ENCODE data around the gene DMD.
"Not testable (repeated sequence)": the region's sequence is repeated elsewhere in the genome, so short reads cannot be mapped to it uniquely, and the experiment has no call there.

Gene DMD

DNA sequence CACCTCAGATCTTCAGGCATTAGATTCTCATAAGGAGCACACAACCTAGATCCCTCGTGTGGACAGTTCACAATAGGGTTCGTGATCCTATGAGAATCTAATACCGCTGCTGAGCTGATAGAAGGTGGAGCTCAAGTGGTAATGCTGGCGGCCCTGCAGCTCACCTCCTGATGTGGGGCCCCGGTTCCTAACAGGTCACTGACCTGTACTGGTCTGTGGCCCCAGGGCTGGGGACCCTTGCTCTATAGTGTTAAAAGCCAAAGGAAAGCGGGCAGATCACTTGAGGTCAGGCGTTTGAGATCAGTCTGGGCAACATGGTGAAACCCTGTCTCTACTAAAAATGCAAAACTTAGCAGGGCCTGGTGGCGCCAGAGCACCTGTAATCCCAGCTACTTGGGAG, 1092.5 kb downstream of the DMD start:
- DNase-seq (ENCODE audit: extremely low read depth in 1 of 2, low read depth in 1 of 2) = no peak

DNA sequence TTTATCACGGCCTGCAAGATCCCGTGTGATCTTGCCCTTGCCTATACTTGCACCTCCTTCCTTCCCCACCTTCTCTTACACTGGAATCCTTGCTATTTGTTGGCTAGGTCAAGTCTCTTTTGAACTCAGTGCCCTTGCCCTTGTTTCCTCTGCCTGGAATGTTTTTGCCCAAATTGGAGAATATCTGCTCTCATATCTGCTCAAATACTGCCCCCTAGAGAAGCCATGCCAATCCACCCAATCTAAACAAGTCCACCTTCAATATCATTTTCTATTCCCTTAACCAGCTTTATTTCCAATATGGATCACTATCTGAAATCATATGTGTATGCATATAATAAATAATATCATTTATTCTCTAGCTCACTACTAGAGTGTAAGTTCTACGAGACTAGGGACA, 1095.3 kb downstream of the DMD start:
- no peak for DNase-seq (ENCODE audit: extremely low read depth in 1 of 2, low read depth in 1 of 2)

DNA sequence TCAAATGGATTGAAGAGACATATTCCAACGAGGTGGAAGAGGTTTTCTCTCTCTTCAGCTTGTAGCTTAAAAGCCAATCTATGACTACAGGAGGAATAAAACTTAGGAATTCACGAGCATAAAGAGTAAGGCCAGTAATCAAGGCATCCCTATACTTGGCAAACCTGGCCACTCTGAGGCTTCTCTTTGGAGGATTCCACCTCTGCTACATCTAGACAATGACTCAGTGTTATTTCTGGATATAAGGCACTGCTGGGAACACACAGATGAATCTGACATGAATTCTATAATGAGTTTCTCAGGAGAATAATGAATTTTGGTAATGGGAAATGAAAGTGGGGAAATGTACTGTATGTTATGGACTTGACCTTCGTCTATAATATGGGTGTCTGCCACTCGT, 1123.7 kb downstream of the DMD start:
- no peak for DNase-seq (ENCODE audit: extremely low read depth in 1 of 2, low read depth in 1 of 2)

DNA sequence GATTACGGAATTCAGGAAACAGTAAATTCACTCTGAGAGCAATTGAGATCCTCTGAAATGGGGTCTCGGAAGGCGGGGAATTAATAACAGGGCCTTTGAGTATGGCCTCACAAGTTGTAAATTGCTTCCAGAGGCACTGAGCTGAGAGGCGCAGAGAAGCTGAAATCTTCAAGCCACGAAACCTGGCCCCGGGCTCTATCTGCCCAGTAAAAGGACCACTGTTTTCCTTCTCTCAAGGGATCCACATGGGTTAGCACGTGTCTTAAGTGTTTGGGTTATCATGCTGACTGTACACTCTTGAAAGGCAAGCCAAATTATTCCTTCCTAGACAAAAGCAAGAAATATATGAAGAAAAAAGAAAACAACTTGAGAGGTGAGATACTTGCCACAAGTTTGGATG, 1126.6 kb downstream of the DMD start:
- DNase-seq (ENCODE audit: extremely low read depth in 1 of 2, low read depth in 1 of 2) = no peak

DNA sequence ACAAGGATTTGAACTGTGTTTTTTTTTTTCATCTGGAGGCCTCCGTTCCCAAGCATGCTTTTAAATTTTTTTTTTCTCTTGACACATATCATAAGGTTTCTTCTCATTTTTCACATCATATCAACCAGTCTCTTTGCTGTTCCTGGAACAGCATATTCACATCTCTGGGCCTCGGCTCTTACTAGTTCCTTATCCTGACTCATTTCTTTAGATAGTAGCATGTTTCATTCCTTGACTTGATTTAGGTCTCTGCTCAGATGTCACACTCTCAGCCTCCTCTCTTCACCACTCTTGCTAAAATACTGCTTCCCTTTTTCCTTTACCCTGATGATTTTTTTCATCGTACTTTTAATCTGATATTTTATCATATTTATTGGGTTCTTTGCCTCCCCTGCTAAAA, 1163.1 kb downstream of the DMD start:
- DNase-seq (ENCODE audit: extremely low read depth in 1 of 2, low read depth in 1 of 2) = no peak

DNA sequence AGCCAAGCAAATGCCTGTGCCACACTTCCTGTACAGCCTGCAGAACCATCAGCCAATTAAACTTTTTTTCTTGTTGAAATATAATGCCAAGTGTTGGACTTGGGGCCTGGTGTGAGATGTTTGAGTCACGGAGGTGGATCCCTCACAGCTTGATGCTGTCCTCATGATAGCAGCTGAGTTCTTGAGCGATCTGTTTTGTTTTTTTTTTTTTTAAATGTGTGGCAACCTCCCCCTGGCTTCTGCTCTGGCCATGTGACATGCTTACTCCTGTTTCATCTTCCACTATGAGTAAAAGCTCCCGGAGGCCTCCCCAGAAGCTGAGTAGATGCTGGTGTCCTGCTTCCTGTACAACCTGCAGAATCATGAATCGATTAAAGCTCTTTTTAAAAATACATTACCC, 1166.2 kb downstream of the DMD start:
- DNase-seq (ENCODE audit: extremely low read depth in 1 of 2, low read depth in 1 of 2) = no peak

DNA sequence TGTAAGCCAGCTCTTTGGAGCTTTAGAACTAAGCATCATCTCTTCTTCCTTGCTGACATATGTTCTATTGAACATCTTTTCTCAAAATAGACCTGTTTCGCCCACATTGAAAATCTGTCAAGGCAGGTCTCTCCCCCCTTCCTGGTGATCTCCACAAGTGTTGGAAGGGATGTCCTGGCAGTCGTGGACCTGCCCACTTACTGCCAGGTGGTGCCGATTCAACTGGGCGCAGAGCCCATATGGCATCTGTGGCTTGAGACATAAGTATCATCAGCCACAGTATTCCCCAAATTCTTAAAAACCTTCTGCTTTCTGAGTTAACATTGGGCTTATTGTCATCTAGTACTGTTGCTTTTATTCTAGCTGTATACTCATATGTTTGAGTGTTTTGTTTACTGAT, 1170.2 kb downstream of the DMD start:
- no peak for DNase-seq (ENCODE audit: extremely low read depth in 1 of 2, low read depth in 1 of 2)

DNA sequence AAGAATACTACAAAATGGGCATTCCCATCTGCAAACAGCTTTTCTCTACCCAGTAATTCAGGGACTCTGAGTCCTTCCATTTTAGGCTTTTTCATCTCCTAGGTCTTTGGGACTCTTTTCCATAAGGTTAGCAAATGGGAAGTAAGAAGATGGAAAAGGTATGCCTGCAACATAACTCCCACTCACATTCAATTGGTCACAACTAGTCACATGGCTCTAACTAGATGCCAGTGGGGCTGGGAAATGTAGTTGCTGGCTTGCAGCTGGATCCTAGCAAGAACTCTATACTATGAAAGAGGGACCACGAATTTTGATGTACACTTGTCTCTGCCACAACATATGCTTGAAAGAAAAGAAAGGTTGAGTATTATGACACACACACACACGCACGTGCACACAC, 1184.6 kb downstream of the DMD start:
- DNase-seq (ENCODE audit: extremely low read depth in 1 of 2, low read depth in 1 of 2) = no peak

DNA sequence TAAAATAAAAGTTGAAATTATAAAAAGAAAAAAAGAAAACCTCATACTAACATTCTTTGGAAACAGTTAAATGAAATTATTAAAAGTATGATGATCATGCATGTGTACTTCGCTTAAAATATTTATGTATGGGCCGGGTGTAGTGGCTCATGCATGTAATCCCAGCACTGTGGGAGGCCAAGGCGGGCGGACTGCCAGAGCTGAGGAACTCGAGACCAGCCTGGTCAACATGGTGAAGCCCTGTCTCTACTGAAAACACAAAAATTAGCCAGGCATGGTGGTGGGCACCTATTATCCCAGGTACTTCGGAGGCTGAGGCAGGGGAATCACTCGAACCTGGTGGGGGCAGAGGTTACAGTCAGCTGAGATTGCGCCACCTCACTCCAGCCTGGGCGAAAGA, 1187.3 kb downstream of the DMD start:
- no peak for DNase-seq (ENCODE audit: extremely low read depth in 1 of 2, low read depth in 1 of 2)

DNA sequence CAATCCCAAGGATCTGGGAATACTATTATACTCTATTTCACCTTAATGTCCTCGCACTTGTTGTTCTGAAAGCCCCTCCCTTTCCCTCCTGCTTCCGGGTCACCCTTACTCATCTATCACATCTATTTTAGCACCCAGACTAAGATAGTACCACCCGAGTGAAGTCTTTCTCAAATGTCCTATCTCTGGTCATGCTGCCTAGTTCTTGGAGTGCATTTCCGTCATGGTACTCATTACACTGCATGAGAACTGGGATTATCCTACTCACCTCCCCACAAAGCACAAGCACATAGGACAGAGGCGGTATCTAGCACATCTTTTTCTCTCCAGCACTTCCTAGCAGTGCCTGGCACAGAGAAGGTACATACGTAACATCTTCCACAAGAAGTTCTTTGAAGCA, 1195.2 kb downstream of the DMD start:
- no peak for DNase-seq (ENCODE audit: extremely low read depth in 1 of 2, low read depth in 1 of 2)

DNA sequence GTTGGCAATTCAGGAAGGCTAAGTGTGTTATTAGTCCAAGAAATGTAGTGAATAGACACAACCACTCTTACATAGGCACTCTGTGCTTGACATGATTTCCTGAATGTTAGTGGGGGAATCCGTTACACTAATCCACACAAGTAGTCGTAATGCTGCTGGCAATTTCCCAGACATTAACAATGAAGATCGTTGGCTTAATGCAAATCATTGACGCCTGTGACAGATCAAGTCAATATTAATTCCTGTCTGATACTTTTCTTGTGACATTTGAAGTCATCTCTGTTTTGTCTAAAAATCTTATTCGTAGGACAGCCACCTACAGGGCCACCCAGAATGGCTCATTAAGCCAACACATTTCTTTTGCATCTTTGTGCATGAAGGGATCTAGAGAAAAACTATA, 1200.4 kb downstream of the DMD start:
- DNase-seq (ENCODE audit: extremely low read depth in 1 of 2, low read depth in 1 of 2) = no peak

DNA sequence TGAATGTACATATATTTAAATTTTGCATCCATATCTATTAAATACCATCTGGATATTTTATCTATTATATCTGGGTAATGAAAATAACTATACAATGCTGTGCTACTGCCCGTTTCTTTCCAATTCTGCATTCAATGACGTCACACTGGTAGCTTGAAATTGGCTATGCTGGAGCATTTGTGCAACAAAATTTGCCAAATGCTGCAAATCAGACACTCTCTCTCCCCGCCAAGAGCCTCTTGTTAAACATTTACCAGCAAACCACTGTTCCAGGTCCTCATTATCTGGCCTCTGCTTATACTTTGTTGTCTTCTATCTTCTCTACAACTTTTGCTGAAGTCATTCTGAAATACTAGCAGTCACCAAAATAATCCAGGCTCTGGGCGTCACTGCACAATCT, 1201.1 kb downstream of the DMD start:
- DNase-seq (ENCODE audit: extremely low read depth in 1 of 2, low read depth in 1 of 2) = no peak

DNA sequence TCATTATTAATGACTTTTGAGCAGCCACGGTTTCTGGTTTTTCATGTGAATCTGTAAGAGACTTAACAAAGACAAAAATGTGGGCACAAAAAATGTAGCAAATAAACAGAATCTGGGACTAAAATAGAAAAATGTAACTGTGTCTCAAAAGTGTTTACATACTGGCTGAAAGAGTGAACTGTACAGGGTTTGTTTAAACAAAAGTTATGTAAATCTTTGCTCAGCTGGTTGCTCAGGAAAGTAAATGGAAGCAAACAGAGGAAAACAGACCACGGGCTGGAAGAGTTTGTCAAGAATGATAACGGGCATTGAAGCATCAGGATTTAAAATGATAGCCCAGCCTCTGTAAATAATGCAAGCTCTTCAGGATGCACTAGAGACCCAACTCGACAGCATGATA, 1217.7 kb downstream of the DMD start:
- no peak for DNase-seq (ENCODE audit: extremely low read depth in 1 of 2, low read depth in 1 of 2)

DNA sequence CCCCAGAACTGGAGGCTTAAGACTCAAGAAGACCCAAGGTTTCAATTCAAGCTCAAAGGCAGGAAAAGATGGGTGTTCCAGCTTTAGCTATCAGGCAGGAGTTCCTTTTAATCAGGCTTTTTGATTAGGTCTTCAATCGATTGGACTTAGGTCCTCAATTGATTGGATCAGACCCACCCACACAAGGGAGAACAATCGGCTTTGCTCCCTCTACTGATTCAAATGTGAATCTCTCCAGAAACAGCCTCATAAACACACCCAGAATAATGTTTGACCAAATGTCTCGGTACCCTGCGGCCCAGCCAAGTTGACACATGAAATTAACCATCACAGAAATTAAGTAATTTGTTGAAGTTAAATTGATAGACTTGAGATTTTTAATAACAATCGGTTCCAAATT, 1222.4 kb downstream of the DMD start:
- DNase-seq (ENCODE audit: extremely low read depth in 1 of 2, low read depth in 1 of 2) = no peak

DNA sequence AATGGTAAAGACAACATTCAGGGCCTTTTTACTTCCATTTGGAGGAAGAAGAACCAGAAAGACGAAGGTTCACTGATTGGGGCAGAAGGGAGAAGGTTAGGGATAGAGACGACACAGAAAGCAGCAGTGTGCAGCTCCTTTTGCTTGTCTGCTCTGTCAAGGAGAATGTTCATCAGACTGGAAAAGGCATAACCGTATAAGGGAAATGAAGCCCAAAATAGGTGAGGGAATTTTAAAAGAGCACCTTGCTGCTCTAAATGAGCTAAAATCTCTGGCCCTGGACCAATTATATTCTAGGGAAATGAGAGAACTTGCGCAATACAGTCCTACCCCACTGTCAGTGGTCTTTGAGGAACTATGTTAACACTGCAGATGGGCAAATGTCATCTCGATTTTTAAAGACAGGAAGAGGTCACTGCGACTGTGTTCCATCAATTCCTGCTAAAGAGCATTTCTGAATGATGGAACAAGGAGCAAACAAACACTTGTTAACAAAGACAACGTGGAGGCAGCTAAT, 1229.7 kb downstream of the DMD start:
- DNase-seq (ENCODE audit: extremely low read depth in 1 of 2, low read depth in 1 of 2) = no peak

DNA sequence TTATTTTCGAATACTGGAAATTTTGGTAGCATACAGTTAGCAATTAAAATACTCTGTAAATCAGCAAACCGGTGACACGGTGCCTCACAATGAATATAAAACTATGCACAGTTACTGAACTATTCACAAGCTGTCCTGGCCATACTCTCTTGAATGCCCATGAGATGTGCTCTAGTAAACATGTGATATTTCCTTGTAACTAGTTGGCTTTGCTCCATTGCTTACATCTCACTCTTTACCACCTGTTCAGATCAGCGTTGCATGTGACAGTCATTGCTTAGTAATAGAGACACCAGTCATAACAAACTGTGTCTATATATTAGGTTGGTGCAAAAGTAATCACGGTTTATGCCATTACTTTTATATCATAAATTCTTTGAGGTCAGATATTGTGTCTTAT, 1241.6 kb downstream of the DMD start:
- no peak for DNase-seq (ENCODE audit: extremely low read depth in 1 of 2, low read depth in 1 of 2)

DNA sequence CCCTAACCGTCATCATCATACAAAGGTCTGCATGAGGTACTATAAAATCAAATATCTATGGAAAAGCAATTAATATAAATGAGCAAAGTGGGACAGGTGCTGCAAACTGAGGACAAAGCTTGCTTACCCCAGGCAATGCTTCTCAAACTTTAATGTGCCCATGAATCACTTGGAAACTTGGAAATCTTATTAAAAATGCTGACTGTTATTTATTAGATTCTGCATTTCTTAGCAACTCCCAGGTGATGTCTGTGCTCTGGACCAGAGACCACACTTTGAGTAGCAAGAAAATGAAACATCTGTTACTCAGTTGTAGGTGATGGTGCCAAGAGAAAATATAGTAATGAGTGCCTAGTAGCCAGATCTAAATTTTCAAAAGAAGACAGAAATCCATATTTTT, 1249.1 kb downstream of the DMD start:
- DNase-seq (ENCODE audit: extremely low read depth in 1 of 2, low read depth in 1 of 2) = no peak

DNA sequence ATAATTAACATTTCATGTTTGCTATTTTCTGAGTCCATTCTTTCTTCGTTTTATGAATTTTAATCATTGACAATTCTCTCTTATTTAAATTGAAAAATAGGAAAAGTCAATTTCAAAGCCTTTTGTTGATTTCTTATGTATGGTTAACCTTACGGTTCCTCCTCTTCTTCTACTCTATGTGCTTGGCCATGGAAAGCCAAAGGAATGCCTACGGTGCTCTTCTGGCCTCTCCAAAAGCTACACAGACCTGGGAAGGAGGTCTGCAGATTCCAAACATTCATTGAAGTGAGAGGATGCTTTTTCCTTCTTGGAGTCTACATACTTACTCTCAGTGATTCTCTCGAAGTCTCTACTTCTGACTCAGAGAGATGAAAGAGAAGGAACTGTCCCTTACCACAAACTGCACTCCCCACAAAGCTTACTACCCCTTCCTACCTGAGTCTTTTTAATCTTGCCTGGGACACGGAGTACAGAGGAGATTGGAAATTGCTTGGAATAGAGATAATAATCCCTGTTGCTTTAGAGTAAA, 1276.4 kb downstream of the DMD start:
- DNase-seq (ENCODE audit: extremely low read depth in 1 of 2, low read depth in 1 of 2) = no peak

DNA sequence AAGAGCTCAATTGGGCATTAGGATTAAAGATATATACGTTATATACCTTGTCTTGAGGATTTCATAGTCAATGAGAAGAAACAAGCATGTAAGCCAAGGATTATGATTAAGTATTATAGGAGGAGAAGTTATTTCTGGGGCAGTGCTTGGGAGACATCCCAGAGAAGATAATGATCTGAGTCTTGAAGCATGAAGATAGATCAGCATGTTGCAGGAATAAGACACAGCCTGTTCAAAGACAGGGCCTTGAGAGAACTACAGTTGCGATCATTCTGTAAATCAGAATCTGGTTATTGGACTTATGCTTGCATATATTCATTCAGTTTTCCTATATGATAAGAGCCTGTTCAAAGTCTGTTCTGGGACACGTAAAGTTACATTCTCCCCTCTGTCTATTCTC, 1277.3 kb downstream of the DMD start:
- DNase-seq (ENCODE audit: extremely low read depth in 1 of 2, low read depth in 1 of 2) = no peak

DNA sequence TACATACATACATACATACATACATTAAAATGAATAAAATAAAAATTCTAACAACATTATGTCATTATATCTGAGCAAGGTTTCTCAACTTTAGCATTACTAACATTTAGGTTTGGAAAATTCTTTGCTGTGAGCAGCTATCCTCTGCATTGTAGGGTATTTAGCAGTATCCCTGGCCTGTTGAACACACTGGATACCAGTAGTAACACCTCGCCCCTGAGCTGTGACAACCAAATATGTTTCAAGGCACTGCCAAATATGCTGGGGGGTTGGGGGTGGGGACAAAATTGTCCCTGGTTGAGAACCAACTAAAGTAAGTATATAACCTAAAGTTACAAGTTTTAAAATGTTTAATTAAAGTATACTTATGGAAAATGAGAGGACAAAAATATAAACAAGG, 1278.6 kb downstream of the DMD start:
- no peak for DNase-seq (ENCODE audit: extremely low read depth in 1 of 2, low read depth in 1 of 2)

DNA sequence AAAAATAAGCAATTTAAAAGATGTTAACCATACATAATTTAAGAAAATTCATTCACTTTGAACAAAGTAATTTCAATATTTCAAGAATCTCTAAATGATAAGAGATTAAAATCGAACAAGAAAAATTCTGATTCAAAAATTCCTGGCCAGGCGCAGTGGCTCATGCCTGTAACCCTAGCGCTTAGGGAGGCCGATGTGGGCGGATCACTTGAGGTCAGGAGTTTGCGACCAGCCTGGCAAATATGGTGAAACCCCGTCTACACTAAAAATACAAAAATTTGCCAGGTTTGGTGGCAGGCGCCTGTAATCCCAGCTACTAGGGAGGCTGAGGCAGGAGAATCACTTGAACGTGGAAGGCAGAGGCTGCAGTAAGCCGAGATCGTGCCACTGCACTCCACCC, 1279.0 kb downstream of the DMD start:
- DNase-seq (ENCODE audit: extremely low read depth in 1 of 2, low read depth in 1 of 2) = not testable (repeated sequence)

DNA sequence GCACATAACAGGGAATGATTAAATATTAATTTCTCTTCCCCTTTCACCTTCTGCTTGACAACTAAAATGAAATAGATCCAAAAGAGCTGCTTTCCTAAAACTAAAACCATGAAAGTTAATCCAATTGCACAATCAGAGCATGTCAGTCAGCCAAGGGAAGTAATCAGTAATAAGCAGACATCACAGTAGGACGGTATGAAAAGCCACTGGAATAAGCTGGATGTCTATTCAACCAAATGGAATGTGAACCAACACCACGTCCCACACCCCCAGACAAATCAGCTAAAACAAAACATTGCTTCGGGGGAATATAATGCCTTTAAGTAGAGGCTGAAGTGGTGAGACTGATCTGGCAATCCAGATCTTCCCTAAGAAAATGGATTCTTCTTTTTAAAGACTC, 1280.1 kb downstream of the DMD start:
- DNase-seq (ENCODE audit: extremely low read depth in 1 of 2, low read depth in 1 of 2) = no peak

DNA sequence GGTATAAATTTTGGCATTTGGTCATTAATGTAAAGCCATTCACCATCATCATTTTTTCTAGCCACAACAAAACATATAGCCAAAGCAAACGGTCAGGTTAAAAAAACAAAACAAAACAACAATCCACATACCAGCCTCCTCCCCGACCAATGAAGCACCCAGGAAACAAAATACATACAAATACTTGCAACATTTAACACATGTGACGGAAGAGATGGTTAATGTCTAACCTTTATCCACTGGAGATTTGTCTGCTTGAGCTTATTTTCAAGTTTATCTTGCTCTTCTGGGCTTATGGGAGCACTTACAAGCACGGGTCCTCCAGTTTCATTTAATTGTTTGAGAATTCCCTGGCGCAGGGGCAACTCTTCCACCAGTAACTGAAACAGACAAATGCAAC, 1282.0 kb downstream of the DMD start:
- no peak for DNase-seq (ENCODE audit: extremely low read depth in 1 of 2, low read depth in 1 of 2)

DNA sequence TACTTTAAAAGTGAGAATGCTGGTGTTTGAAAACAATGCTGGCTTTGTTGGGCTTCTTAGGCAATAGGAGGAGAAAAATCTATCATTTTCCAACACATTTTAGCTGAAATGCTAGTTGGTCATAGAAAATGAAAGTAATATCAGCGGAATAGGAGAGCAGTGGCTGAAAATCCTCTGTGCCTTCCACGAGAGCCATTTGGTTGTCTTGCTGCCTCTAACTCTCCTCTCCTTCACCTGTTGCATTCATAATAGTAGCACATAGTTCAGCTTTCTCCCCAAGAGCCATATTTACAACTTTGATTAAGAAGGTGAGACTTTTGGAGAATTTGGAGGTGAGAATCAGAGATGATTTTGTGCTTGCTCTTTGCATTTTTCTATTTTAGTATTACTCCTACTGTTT, 1290.1 kb downstream of the DMD start:
- DNase-seq (ENCODE audit: extremely low read depth in 1 of 2, low read depth in 1 of 2) = no peak
